K562 (cell line): ENCODE data around the gene TXLNA. TPM values are rescaled to one million over a fixed set of nuclear protein-coding genes. Genes with fewer than 3 reads are reported as not detected.

Source experiments
- ARID2 ChIP-seq: fragments of 450-650 bp; IDR thresholded peaks from 2 replicates; pipeline ENCODE4 v1.6.1; 2017; ENCODE audit warnings: antibody characterized with exemption, mild to moderate bottlenecking
- ARID3B ChIP-seq: fragments of 250-450 bp; sonication (Bioruptor Pico); IDR thresholded peaks from 2 replicates; pipeline ENCODE4 v1.4.0; 2020; ENCODE audit warnings: borderline replicate concordance
- ATF1 ChIP-seq, 2 experiments: fragments of 450-650 bp in 1 of 2; IDR thresholded peaks; 2 replicates each; pipeline ENCODE4 v1.6.1; 2016; ENCODE audit warnings: missing compliant biosample characterization in 1 of 2, missing genetic modification characterization in 1 of 2
- ETS2 ChIP-seq: IDR thresholded peaks from 2 replicates; pipeline ENCODE4 v1.6.1; 2016; ENCODE audit warnings: borderline replicate concordance, missing genetic modification characterization, mild to moderate bottlenecking, moderate library complexity, missing compliant biosample characterization; ENCODE audit not compliant: poor library complexity, severe bottlenecking
- FOSL1 ChIP-seq: fragments of 200-800 bp; sonication (Bioruptor generic); conservative IDR thresholded peaks from 2 replicates; pipeline ENCODE4 v1.6.1; 2016; ENCODE audit warnings: missing genetic modification characterization, missing compliant biosample characterization
- IRF2 ChIP-seq: sonication (generic); formaldehyde crosslinking; IDR thresholded peaks from 2 replicates; pipeline ENCODE4 v1.8.1; 2022; ENCODE audit warnings: mild to moderate bottlenecking, missing genetic modification reagents
- MLLT1 ChIP-seq, 2 experiments: fragments of 450-650 bp; IDR thresholded peaks; 2 replicates each; pipeline ENCODE4 v1.6.1; 2016
- MTF1 ChIP-seq: fragments of 250-450 bp; sonication (Bioruptor Pico); IDR thresholded peaks from 2 replicates; pipeline ENCODE4 v1.9.0; 2021; ENCODE audit warnings: moderate library complexity, mild to moderate bottlenecking, inconsistent platforms, borderline replicate concordance
- NONO ChIP-seq, 2 experiments: fragments of 200-400 bp in 1 of 2; fragments of 450-650 bp in 1 of 2; formaldehyde crosslinking in 1 of 2; IDR thresholded peaks; 2 replicates each; pipeline ENCODE4 v1.6.1; 2017; ENCODE audit warnings: low read depth in 2 of 2, mild to moderate bottlenecking in 2 of 2, moderate library complexity in 2 of 2, low read length in 1 of 2
- PPARD ChIP-seq: fragments of 250-450 bp; sonication (Bioruptor Pico); IDR thresholded peaks from 2 replicates; pipeline ENCODE4 v1.8.0; 2022; ENCODE audit warnings: inconsistent platforms, mild to moderate bottlenecking, moderate library complexity
- SPI1 ChIP-seq: IDR thresholded peaks from 2 replicates; pipeline ENCODE4 v1.6.1; 2011; ENCODE audit warnings: low read depth, low read length, control low read depth, borderline replicate concordance
- ZBTB40 ChIP-seq, 2 experiments: fragments of 450-650 bp in 1 of 2; sonication (generic) in 1 of 2; formaldehyde crosslinking in 1 of 2; IDR thresholded peaks; 2 replicates each; pipeline versions ENCODE4 v1.7.1 to v1.9.0; 2016 to 2022; ENCODE audit warnings: inconsistent platforms in 1 of 2, mild to moderate bottlenecking in 1 of 2, missing genetic modification reagents in 1 of 2
- ZNF512 ChIP-seq: IDR thresholded peaks from 2 replicates; pipeline ENCODE4 v1.6.1; 2016; ENCODE audit warnings: missing genetic modification characterization, missing compliant biosample characterization
- polyA plus RNA-seq, 8 experiments: library from polyadenylated mRNA; depleted of rRNA in 4 of 8; stranded (reverse) in 5 of 8; unstranded in 3 of 8; fragments of >200 nt; fragmentation: Nextera tagmentation in 2 of 8; fragmentation: Illumina TruSeq in 1 of 8; extraction: Ambion mirVana in 2 of 8; extraction: Trizol in 1 of 8; gene quantifications; 2 replicates each; pipeline versions ENCODE4 v1.2.1 to v1.2.3, GENCODE V29; 2011 to 2014; ENCODE audit warnings: inconsistent platforms in 1 of 8, missing spikeins in 1 of 8
- total RNA-seq, 7 experiments: library from RNA; depleted of rRNA in 6 of 7; stranded (reverse); fragments of >200 nt in 6 of 7; fragmentation: Illumina TruSeq in 2 of 7; extraction: Trizol in 2 of 7; gene quantifications; 2 replicates each; pipeline versions ENCODE4 v1.2.1 to v1.2.3, GENCODE V29; 2011 to 2021; ENCODE audit warnings: low replicate concordance in 1 of 7

Gene TXLNA
- total and polyA plus RNA-seq, 9 of the 15 experiments (the other 6 are each of a cell fraction or from before 2014, with no cell fraction given) = 9.2 to 54.5 (median 39.3) TPM

GRCh38 chr1:32242341-32242851 lies 62.9 kb downstream of the TXLNA start (continued):
- TF ChIP-seq MLLT1 (IDR thresholded peaks at IDR 0.05) (0 out of 4 replicates have a peak, but pooled peaks of 1 of the 2 experiments have one; percentile 21), IRF2 (CRISPR knock-in tag) (no peak), PPARD (CRISPR knock-in tag) (no peak), ETS2 (tag) (no peak), NONO (IDR thresholded peaks at IDR 0.05; ENCODE audit: low read depth in 2 of 2, low read length in 1 of 2) (no peak), ARID3B (CRISPR knock-in tag) (no peak), FOSL1 (no peak), ATF1 (CRISPR knock-in tag; IDR thresholded peaks at IDR 0.05) (no peak), ATF1 (tag; IDR thresholded peaks at IDR 0.05) (no peak), ARID2 (no peak), ZNF512 (tag) (peak; percentile 86), SPI1 (peak; percentile 61; the same call in 1 of the 2 replicates), ZBTB40 (IDR thresholded peaks at IDR 0.05) (no peak), ZBTB40 (CRISPR knock-in tag; IDR thresholded peaks at IDR 0.05) (no peak), MTF1 (CRISPR knock-in tag) (no peak)
